Cardiac septum (tissue), 1 donor: ENCODE measurements around the gene GRAP2. TPM values are rescaled to one million over a fixed set of nuclear protein-coding genes. Genes with fewer than 3 reads are reported as not detected.

Experiments
- DNase-seq: peaks from one replicate; pipeline ENCODE4 v3.0.0-alpha.2; 2020; ENCODE audit warnings: low spot score
- intact Hi-C: fragments of 100-400 bp; cut with DNase I; formaldehyde crosslinking; loops from one replicate; pipeline ENCODE4 v1.14.0; 2022
- total RNA-seq: library from RNA; stranded (reverse); fragmentation: NEBNext Ultra II Directional; extraction: Animal tissue kit (Norgen Biotek cat#: 25700); gene quantifications from one replicate; pipeline ENCODE4 v1.2.1, GENCODE V29; 2021
- donor health status: DM: no; HTN: no; CAD: no.

The GRAP2 gene
- total RNA-seq, 1 donor from 2014 or later: 1.2 TPM

GRCh38 chr22:40001800-40002577 lies 101.1 kb downstream of the GRAP2 start:
- DNase-seq: no peak
- intact Hi-C loops: no loop called here

GRCh38 chr22:40002935-40003715 lies 102.2 kb downstream of the GRAP2 start:
- intact Hi-C loops: no loop called here
- DNase-seq: no peak

- intact Hi-C loops: no loop called here
- DNase-seq: no peak
These were observed 104.0 kb downstream of the GRAP2 start for GRCh38 chr22:40004836-40005235.

DNA sequence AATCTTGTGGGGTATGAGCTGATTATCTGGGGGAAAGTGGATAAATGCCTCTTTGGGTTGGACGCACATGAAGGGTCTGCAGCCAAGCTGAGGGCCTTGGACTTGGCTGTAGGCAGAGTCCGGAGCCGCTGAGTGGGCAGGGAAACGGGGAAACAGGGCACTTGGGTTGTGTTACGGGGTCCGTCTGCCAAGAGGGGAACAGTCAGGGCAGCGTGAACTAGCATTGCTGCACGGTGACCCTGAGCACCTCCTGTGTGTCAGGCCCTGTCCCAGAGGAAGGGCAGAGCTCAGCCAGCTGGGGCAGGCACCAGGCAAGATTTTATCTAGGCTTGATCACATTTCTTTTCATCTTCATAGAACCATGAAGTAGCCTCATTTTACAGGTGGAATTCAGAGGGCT lies 105.8 kb downstream of the GRAP2 start:
- no peak for DNase-seq
- intact Hi-C loops: no loop called here

GRCh38 chr22:40007853-40008710 lies 107.2 kb downstream of the GRAP2 start:
- no peak for DNase-seq
- intact Hi-C loops: no loop called here

GRCh38 chr22:40008726-40009291 lies 107.9 kb downstream of the GRAP2 start:
- intact Hi-C loops: no loop called here
- no peak for DNase-seq

DNA sequence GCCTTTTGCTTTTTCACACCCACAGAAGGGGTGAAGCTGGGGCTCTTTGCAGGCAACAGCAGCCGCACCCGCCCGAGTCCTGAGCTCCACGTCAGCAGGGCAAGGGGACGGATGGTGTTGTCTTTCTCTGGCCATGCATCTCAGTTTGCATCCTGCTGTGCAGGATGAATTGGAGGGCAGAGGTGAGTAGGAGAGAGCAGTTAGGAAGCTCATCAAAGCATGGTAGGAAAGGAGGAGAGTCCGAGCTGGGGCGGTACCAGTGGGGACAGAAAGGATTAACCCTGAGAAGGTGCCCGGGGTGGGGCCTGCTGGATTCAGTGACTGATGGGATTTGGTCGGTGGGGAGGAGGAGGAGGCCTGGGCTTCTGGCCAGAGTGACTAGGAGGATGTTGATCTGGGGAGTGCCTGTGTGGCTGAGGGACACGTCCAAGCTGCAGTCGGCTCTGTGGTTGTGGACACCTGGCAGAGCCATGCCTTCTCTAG lies 108.4 kb downstream of the GRAP2 start:
- intact Hi-C loops: no loop called here
- DNase-seq: no peak

DNA sequence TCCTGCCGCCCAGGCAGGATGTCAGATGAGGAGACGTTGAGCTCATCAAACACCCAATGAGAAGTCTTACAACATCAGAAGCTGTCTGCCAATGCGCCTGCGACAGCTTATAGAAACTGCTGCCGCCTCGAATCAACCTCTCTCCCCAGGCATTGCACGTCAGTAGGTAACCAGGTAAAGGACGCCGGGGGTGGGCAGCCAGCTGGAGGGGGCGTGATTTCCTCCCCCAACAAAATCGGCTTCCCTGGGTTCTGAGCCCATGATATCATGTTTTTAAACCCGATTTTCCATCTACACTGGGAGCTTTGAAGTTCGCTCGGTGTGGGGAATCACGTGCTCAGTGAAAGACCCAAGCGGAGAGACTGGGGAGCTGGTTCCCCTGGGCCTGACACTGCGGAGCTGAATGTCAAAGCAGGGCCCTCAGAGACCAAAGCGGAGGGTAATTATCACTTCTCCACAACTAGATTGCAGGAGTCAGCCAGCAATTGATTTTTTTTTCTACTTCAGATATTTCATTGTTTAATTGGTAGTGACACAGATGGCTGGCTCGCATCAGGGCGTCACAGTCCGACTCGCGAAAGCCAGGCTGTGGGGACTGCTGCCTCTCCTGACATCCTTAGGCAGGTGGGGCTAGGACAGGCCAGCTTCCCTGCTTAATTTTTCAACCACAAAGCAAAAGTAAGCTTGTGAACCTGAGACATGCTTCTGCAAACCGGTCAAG lies 109.2 kb downstream of the GRAP2 start:
- intact Hi-C loops: no loop called here
- no peak for DNase-seq

DNA sequence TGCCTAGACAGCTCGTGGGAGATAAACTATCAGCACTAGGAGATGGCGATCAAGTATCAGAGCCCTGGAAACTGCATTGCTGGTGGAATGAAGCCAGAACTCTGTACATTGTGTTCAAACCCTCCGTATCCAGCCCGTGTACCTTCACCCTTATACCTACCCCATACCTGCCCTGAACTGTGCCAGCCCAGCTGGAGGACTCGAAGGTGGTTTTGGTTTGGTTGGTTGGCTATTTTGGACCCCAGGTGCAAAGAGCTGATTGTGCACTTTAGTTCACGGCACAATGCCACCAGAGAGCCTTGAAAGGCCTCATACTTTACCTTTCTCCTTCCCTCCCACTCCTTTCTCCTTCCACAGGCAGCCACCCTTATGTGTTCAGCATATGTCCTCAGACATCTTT lies 109.9 kb downstream of the GRAP2 start:
- DNase-seq: no peak
- intact Hi-C loops: no loop called here

GRCh38 chr22:40014667-40015248 lies 113.9 kb downstream of the GRAP2 start:
- intact Hi-C loops: no loop called here
- no peak for DNase-seq

- no peak for DNase-seq
- intact Hi-C loops: no loop called here
These were observed 114.6 kb downstream of the GRAP2 start for GRCh38 chr22:40015358-40015976.

- DNase-seq: no peak
- intact Hi-C loops: no loop called here
These were observed 117.2 kb downstream of the GRAP2 start for GRCh38 chr22:40018051-40018450.

DNA sequence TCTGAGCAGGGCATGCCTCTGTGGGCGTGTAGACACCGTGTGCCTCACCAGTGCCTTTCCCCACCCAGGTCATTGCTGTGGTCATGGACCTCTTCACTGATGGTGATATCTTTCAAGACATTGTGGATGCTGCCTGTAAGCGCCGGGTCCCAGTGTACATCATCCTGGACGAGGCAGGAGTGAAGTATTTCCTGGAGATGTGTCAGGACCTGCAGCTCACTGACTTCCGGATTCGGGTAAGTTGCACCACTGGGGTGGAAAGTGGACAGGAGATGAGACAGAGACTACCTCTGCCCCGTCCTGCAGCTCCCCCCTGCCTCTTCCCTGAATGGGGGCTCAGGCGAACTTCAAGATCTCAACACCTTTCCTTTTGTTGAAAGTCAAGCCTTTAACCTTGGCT lies 118.2 kb downstream of the GRAP2 start:
- no peak for DNase-seq
- intact Hi-C loops: no loop called here

DNA sequence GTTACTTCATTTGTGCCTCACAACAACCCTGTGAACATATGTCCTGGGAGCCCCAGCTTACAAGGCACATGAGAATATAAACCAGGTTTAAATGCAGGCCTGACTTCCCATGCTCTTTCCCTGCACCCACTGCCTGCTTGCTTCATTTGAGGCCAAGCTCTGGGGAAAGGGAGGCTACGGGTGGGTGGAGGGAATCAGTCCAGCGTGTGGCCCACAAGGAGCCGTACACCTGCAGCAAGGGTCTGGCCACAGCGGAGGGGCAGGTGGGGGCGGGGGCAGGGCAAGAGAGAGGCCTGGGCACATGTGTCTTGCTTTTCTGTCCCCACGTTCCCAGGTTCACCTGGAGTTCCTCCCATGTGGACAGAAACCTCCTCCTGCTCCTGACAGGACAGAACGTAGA lies 120.1 kb downstream of the GRAP2 start:
- DNase-seq: no peak
- intact Hi-C loops: no loop called here

DNA sequence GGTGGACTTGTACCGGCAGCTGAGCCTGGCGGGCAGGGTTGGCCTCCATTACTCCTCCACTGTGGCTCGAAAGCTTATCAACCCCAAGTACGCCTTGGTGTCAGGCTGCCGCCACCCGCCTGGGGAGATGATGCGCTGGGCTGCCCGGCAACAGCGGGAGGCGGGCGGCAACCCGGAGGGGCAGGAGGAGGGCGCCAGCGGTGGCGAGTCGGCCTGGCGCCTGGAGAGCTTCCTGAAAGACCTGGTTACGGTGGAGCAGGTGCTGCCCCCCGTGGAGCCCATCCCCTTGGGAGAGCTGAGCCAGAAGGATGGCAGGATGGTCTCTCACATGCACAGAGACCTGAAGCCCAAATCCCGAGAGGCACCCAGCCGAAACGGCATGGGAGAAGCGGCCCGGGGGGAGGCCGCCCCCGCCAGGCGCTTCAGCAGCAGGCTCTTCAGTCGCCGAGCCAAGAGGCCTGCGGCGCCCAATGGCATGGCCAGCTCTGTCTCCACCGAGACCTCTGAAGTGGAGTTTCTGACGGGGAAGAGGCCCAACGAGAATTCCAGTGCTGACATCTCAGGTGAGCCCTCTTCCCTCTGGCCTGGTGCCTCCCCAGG lies 120.6 kb downstream of the GRAP2 start:
- intact Hi-C loops: no loop called here
- DNase-seq: no peak

- intact Hi-C loops: loop anchor here (2.0 kb wide), 1 partner anchor 400 kb away; no protein-coding TSS in a partner anchor
- DNase-seq: no peak
These were observed 121.8 kb downstream of the GRAP2 start for GRCh38 chr22:40022536-40023240.
